Measurements from ENCODE around the gene TBX2.

Gene TBX2

DNA sequence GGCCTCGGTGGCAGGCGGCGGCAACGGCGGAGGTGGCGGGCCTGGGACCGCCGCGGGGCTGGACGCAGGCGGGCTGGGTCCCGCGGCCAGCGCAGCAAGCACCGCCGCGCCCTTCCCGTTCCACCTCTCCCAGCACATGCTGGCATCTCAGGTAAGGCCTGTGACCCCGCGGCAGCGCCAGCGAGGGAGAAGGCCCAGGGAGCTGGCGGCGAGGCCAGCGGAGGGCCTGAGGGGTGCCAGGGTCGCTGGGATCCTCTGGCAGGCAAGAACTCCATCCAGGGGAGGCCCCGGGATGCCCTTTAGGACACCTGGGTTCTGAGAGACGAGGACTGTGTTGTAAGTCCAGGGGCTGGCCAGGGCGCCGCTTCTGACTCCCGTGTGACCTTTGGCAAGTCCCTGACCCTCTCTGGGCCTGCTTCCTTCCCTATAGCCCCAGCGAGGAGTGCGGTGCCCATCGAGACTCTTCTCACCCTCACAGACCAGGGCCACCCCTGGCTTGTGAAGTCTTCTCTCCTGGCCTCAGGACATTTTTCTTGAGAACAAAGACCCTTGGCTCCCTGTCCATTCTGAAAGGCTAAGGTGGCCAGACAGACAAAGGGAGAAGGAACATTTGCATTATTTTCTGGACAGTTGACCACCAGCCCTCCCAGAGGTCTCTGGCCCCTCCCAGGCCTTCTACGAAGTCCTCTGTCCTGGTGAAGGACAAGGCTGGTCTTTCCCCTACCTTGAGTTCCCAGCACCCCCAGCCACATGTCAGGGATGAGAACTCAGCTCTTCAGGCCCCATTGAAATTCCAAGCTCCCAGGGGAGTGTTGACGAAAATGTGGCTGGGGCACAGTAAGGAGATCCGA is 6.3 kb downstream of the TBX2 start:
- no peak for ATAC-seq
- no peak for TF ChIP-seq ESRRG (CRISPR knock-in tag; IDR thresholded peaks at IDR 0.05)
- no peak for TF ChIP-seq SNAI2 (CRISPR knock-in tag; IDR thresholded peaks at IDR 0.05)
- no peak for TF ChIP-seq ZC3H10 (CRISPR knock-in tag; IDR thresholded peaks at IDR 0.05)
- no peak for TF ChIP-seq RARB (CRISPR knock-in tag; IDR thresholded peaks at IDR 0.05)
- TF ChIP-seq TSHZ2 (CRISPR knock-in tag; IDR thresholded peaks at IDR 0.05), result no peak
- TF ChIP-seq ZNF8 (CRISPR knock-in tag; IDR thresholded peaks at IDR 0.05), result no peak
- no peak for TF ChIP-seq PATZ1 (CRISPR knock-in tag; IDR thresholded peaks at IDR 0.05; ENCODE audit: borderline replicate concordance)
- TF ChIP-seq TCF4 (CRISPR knock-in tag; IDR thresholded peaks at IDR 0.05; ENCODE audit: borderline replicate concordance), result no peak
- no peak for TF ChIP-seq CREB5 (CRISPR knock-in tag; IDR thresholded peaks at IDR 0.05; ENCODE audit: low read depth)
- TF ChIP-seq BACH2 (CRISPR knock-in tag; IDR thresholded peaks at IDR 0.05; ENCODE audit: borderline replicate concordance), result no peak
- TF ChIP-seq TOX (CRISPR knock-in tag; IDR thresholded peaks at IDR 0.05; ENCODE audit: borderline replicate concordance), result no peak
- TF ChIP-seq ARNTL (CRISPR knock-in tag; IDR thresholded peaks at IDR 0.05; ENCODE audit: borderline replicate concordance, low read depth), result no peak
- no peak for TF ChIP-seq OSR1 (CRISPR knock-in tag; IDR thresholded peaks at IDR 0.05)
- no peak for TF ChIP-seq CSDC2 (CRISPR knock-in tag; IDR thresholded peaks at IDR 0.05)
- TF ChIP-seq POU6F1 (CRISPR knock-in tag; IDR thresholded peaks at IDR 0.05; ENCODE audit: borderline replicate concordance, low read depth), result no peak
- no peak for TF ChIP-seq ISL1 (CRISPR knock-in tag; IDR thresholded peaks at IDR 0.05)

DNA sequence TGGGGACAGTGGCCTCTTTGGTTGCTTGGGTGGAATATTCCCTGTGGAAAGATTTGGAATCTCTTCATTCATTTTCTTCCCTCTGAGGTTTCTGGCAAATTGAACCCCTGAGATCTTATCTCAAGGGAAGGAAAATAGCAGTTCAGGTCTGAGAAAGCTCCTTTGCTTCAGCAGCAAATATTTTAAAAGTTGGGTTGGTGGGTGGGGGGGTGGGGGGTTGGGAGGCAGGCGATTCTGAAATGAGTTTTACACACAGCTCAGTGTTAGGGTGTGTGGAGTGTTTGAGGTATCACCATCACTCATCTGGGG is 6.8 kb downstream of the TBX2 start:
- no peak for TF ChIP-seq CSDC2 (CRISPR knock-in tag; IDR thresholded peaks at IDR 0.05)
- 0 out of 2 replicates have a peak, but pooled peaks have one; percentile 37 for TF ChIP-seq RARB (CRISPR knock-in tag; IDR thresholded peaks at IDR 0.05)
- ATAC-seq, result no peak

GRCh38 chr17:61406971-61407911 is 7.6 kb downstream of the TBX2 start:
- no peak for ATAC-seq
- TF ChIP-seq SNAI2 (CRISPR knock-in tag; IDR thresholded peaks at IDR 0.05) (no peak), PATZ1 (CRISPR knock-in tag; IDR thresholded peaks at IDR 0.05; ENCODE audit: borderline replicate concordance) (0 out of 2 replicates have a peak, but pooled peaks have one; percentile 8), OSR1 (CRISPR knock-in tag; IDR thresholded peaks at IDR 0.05) (no peak), ZC3H10 (CRISPR knock-in tag; IDR thresholded peaks at IDR 0.05) (peak; percentile 26; the same call in 1 of the 2 replicates), GLIS3 (CRISPR knock-in tag; IDR thresholded peaks at IDR 0.05) (0 out of 2 replicates have a peak, but pooled peaks have one; percentile 3), ARNTL (CRISPR knock-in tag; IDR thresholded peaks at IDR 0.05; ENCODE audit: borderline replicate concordance, low read depth) (no peak), TCF4 (CRISPR knock-in tag; IDR thresholded peaks at IDR 0.05; ENCODE audit: borderline replicate concordance) (no peak), RARB (CRISPR knock-in tag; IDR thresholded peaks at IDR 0.05) (no peak), POU6F1 (CRISPR knock-in tag; IDR thresholded peaks at IDR 0.05; ENCODE audit: borderline replicate concordance, low read depth) (no peak), ISL1 (CRISPR knock-in tag; IDR thresholded peaks at IDR 0.05) (no peak), CREB5 (CRISPR knock-in tag; IDR thresholded peaks at IDR 0.05; ENCODE audit: low read depth) (0 out of 2 replicates have a peak, but pooled peaks have one; percentile 11), ESRRG (CRISPR knock-in tag; IDR thresholded peaks at IDR 0.05) (no peak)
- TF ChIP-seq, protein P1, sequence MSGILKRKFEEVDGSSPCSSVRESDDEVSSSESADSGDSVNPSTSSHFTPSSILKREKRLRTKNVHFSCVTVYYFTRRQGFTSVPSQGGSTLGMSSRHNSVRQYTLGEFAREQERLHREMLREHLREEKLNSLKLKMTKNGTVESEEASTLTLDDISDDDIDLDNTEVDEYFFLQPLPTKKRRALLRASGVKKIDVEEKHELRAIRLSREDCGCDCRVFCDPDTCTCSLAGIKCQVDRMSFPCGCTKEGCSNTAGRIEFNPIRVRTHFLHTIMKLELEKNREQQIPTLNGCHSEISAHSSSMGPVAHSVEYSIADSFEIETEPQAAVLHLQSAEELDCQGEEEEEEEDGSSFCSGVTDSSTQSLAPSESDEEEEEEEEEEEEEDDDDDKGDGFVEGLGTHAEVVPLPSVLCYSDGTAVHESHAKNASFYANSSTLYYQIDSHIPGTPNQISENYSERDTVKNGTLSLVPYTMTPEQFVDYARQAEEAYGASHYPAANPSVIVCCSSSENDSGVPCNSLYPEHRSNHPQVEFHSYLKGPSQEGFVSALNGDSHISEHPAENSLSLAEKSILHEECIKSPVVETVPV (CRISPR knock-in tag; IDR thresholded peaks at IDR 0.05), result no peak
